ENCODE results near the gene KCTD1. TPM values are rescaled to one million over a fixed set of nuclear protein-coding genes. Genes with fewer than 3 reads are reported as not detected.

KCTD1 gene
- 1 to 10 TPM; 4.2 to 4.8 TPM for total RNA-seq

GRCh38 chr18:26548415-26549262 is at the start of gene KCTD1:
KCTD1 (minus strand) TSS chr18:26548553; CDS start chr18:26548536, 17 bp downstream.

Small RNA genes within 50 kb of the gene (microRNA-seq; reads per million reads assigned to microRNA genes)
- gene MIR8057 (ENCODE audit: borderline microRNAs expressed, borderline replicate concordance), result not detected
